ENCODE measurements around the gene ADGRL3.
"Not testable (repeated sequence)": the region's sequence is repeated elsewhere in the genome, so short reads cannot be mapped to it uniquely, and the experiment has no call there.

Gene ADGRL3

DNA sequence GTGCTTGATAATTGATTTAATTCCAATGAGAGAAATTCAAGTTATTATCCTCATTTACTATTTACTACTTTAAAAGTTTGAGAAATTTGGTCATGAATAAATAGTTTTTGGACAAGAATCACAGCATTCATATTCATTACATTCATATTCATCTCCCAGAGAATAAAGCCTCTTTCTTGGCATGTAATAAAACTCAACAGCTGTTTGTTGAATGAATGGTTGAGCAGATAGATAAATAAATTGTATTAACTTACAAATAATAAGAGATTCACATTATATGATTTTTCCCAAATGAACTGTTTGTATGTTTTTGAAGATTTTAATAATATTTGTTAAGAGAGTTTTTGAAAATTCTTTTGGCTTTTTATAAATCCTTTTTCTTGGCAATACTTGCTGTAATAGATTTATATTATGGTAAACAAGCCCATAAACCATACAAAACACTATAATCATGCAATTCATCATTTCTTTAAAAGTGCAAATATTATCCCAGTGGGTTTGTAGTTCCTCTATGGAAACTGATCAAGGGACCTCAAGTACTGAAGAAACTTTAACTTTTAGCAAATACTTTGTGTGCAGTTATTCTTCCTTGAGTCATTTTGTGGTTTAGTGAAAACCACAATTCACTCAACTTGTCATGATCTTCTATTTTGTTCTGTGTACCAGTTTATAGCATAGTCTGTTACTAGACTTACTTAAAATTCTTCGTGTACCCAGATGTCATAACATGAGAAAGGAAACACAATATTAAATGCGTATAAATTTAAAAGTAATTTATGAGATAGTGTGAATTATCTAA lies 371.8 kb downstream of the ADGRL3 start:
- DNase-seq = no peak

- no peak for DNase-seq
These were observed 375.7 kb downstream of the ADGRL3 start for GRCh38 chr4:61575796-61576195.

GRCh38 chr4:61579786-61580185 lies 379.7 kb downstream of the ADGRL3 start:
- no peak for DNase-seq

DNA sequence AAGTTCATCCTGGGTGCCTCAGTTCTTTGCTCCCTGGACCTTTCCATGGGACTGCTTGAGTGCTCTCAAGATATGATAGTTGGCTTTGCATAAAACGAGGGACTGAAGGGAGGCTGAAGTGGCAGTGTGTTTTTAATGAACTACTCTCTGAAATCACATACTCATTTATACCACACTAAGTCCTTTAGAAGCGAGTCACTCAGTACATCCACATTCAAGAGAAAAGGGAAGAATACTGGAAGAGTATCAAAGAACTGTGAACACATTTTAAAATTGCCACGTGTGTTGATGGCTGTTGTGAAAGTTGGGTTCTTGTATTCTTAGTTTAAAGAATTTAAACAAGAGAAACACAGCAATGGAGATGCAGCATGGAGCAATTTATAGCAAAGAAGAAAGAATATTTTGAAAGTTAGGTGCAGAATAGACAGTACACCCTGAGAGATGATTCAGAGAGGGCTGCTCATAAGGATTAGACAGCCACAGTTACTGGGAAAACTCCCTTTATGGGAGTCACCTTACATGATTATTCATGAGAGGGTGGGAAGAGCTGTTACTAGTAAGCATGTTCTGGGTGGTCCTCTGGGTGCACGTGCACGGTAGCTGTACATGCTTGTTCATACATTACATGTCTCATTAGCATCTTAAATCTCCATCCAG lies 380.7 kb downstream of the ADGRL3 start:
- DNase-seq = no peak

DNA sequence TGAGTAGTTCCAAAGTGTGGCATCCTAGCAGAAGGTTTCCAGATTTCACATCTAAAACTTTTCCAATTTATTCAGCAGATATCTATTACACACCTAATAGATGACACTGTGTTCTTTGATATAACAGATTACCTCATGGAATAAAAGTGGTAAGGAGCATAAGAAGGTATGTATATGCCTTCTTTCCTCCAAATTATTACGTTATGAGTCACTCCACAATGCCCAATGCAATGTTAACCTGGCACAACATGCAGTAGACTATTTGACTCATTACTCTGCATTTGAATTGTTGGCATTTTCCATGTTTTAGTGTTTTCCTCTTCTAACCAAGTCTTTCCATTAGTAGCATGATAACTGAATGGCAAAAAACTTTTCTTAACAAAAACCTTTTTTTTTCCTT lies 383.6 kb downstream of the ADGRL3 start:
- DNase-seq = no peak

GRCh38 chr4:61588621-61589402 lies 388.7 kb downstream of the ADGRL3 start:
- DNase-seq = no peak

- no peak for DNase-seq
These were observed 390.8 kb downstream of the ADGRL3 start for GRCh38 chr4:61590881-61591280.

DNA sequence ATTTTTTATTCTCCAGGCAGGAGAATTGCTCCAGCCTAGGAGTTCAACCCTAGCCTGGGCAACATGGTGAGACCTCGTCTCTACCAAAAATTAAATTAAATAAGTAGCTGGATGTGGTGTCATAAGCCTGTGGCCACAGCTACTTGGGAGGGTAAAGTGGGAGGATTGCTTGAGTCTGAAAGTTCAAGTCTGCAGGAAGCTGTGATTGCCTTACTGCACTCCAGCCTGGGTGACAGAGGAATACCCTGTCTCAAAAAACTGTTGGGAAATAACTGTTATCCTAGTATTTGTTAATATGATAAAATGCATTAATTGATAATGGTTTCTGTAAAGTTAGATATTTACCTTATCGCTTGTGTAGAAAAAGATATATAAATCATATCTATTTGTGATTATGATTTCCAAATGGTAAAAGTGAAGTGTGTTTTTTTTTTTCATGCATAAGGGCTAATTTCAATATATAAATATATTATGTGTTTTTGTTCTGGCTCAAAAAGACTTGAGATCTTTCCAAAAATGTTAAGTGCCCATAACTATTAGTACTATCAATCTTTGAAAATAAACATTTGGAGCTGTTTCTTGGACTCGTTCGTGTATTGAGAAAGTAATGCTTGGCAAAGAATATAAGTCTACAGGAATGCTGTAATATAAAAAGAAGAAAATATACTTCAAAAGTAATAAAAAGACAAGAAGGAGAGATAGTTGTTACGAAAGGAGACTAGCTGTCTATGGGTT lies 396.6 kb downstream of the ADGRL3 start:
- DNase-seq = no peak

- no peak for DNase-seq
These were observed 403.0 kb downstream of the ADGRL3 start for GRCh38 chr4:61603086-61603485.

- DNase-seq = no peak
These were observed 403.9 kb downstream of the ADGRL3 start for GRCh38 chr4:61604054-61604453.

DNA sequence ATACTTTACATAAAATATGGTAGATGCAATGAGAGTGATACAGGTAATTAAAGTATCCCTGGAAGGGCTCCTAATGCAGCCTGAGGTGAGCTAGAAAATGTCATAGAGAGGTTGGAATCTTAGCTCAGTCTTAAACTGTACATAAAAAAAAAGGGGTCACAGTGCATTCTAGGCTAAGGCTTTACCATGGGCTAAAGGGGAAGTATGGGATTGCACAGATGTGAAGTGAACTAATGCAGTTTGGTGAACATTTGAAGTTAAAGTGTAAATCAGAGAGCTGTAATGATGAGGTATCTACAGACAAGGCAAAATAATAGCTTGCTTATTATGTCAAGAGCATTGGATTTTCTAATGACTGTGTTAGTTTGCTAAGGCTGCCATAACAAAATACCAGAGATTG lies 405.9 kb downstream of the ADGRL3 start:
- no peak for DNase-seq

DNA sequence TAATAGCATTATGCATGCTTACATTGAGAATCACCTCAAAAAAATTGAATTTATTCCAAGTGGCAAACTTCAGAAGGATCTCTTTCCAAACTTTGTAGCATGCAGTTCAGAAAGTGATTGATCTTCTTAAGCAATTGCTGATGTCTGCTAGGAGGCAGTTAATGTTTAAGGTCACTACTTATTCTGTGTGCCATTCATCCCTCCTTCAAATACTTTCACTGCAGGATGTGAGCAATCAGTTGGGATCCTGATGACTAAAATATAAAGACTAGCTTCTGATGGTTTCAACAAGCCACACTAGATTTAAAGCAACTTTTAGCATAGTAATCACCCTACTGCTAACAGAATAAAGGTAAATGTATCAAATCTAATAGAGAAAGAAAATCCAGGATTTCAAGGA lies 414.1 kb downstream of the ADGRL3 start:
- DNase-seq = no peak

- no peak for DNase-seq
These were observed 419.4 kb downstream of the ADGRL3 start for GRCh38 chr4:61619528-61619927.

DNA sequence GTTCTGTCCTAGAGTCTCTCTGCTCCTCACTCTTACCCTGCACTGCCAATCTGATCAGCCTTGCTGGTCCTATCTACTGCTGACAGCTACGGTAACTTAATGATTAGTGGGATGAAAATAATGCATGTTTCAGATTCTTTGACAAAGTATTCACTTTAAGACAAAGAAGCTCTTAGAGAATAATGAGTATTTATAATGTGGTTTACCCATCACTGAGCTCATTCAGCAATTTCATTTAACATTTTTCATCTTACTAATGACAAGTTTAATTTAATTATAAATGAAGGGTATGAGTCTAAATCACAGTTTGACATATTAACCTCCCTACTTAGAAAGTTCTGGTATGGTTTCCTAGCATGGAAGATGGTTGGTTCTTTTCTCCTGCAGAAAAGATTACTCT lies 428.2 kb downstream of the ADGRL3 start:
- no peak for DNase-seq

DNA sequence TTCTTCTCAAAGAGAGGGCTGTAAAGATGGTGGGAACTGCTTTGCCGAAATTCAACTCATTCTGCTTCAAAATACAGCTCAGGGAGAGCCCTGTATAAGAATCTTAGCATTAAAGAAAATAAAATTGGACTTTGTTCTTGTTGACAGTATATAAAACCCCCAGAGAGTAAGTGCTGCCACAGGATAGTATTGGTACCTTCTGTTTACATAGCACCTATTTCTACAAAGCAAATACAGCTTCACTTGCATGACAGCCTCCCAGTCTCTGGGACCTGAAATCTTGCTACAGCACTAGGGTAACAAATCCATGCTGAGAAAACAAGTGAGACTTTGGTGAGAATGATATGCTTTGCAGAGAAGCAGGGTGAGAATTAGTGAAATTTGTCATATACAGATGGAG lies 428.6 kb downstream of the ADGRL3 start:
- no peak for DNase-seq

DNA sequence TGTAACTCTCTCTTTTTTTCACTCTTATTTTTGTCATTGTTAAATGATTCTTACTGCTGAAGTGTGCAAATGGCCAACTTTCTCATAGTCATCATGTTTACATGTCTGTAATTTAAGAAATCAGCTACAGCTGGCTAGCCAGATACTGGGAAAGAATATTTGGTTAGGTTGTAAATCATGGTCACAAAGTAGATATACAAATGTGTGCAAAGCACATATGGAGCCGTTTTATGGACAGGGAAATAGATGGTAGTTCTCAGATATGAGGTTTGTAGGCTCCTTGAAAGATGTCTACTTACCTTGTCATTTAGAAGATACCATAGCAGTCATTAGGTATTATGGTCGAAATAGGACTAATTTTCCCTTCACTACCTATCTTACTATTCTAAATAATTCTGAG lies 430.4 kb downstream of the ADGRL3 start:
- DNase-seq = no peak

DNA sequence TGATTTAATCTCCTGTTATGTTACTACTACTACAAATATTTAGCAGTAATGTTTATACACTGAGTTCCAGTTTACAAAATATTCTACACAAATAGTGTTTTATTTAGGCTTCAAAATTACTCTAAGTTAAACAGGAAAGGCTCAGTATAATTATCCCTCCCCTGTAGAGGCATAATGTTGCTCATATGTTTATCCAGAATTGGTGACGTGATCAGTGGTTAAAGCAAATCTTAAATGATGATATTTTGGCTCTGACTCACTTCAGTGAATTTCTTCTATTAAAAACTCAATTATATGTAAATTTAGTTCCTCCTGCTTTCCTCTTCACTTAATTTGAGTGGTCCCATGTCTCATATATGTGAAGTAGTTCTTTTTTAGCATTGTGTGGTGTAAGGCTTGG lies 438.5 kb downstream of the ADGRL3 start:
- DNase-seq = no peak

DNA sequence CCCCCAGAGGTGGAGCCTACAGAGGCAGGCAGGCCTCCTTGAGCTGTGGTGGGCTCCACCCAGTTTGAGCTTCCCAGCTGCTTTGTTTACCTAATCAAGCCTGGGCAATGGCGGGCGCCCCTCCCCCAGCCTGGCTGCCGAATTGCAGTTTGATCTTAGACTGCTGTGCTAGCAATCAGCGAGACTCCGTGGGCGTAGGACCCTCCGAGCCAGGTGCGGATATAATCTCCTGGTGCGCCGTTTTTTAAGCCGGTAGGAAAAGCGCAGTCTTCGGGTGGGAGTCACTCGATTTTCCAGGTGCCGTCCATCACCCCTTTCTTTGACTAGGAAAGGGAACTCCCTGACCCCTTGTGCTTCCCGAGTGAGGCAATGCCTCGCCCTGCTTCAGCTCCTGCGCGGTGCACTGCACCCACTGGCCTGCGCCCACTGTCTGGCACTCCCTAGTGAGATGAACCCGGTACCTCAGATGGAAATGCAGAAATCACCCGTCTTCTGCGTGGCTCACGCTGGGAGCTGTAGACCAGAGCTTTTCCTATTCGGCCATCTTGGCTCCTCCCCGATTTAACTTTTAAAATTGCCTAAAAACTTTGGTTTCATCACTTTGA lies 446.7 kb downstream of the ADGRL3 start:
- not testable (repeated sequence) for DNase-seq

DNA sequence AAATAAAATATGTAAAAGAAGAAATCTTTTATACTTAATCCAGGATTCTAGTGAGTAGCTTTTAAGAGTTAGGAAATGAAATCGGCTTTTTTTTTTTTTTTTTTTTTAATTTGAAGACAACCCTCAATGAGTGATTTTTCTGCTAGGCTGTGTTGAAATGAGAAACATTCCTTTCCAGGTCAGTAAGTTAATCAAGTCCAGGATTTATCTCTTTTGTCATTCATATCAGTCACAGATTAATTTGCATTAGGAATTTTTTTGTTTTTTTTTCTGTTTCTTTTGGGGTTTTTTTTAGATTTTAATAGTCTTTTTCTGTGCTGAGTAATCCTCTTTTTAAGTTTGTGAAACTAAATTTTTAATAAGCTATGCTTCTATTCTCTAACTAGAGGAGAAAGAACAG lies 448.1 kb downstream of the ADGRL3 start:
- DNase-seq = no peak

GRCh38 chr4:61657016-61657415 lies 456.9 kb downstream of the ADGRL3 start:
- no peak for DNase-seq

- DNase-seq = no peak
These were observed 461.8 kb downstream of the ADGRL3 start for GRCh38 chr4:61661960-61662359.

- DNase-seq = no peak
These were observed 462.2 kb downstream of the ADGRL3 start for GRCh38 chr4:61662362-61662761.

GRCh38 chr4:61663310-61663709 lies 463.2 kb downstream of the ADGRL3 start:
- DNase-seq = no peak
